Measurements from ENCODE around the gene PLXNB2. TPM values are rescaled to one million over a fixed set of nuclear protein-coding genes. Genes with fewer than 3 reads are reported as not detected.

PLXNB2 gene
- total RNA-seq, 1 experiment from 2014 or later: 31.2 TPM

DNA sequence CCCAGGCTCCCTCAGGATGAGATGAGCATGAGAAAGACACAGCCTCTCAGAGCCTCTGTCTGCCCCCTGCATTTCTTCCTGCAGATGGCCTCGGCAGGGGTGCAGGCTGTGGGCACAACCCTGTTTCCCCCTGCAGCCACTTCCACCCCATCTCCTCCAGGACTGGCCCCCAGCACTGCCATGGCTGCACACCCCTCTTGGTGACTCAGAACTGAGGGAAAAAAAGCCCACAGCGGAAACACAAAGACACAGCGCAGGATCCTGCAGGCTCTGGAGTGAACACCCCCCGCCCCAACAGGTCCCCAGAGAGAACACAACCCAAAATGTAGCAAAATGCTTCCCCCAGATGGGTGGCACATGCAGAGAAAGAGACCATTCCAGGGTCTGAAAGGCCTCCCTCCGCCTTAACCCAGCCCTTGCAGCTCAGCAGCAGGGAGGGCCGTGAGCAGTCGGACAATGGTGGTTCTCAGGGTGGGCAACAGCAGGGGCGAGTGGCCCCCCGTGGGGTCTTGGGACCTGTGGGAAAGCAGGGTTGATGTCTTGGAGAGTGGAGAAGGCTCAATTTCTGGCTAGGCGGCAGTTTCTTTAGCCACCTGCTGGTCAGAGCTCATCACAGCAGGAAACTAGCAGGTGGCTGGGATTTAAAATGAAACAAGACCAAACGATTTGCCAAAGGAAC lies 70.6 kb downstream of the PLXNB2 start:
- in situ Hi-C loops (cut with HindIII; ENCODE audit: low pct_unique_long_range_greater_than_20kb, low sequenced_read_pairs): no loop called here
- peak; percentile 40 for DNase-seq (ENCODE audit: low read depth, low spot score)

DNA sequence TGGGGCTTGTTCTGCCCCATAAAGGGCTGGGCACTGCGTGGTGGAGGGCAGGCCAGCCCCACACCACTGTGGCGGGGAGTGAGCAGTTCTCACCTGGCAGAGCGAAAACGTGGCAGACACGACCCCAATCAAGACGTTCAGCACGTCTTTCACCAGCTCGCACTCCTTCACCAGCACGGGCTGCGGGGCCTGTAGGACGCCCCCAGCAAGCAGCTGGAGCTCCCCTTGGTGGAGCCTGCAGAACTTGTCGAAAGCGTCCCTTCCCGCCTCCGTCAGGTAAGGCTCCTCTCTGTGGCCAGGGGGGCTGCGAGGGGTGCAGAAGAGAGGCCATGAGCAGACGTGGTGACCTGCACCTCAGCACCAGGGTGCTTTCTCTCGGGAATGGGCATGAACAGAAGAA lies 74.2 kb downstream of the PLXNB2 start:
- in situ Hi-C loops (cut with HindIII; ENCODE audit: low pct_unique_long_range_greater_than_20kb, low sequenced_read_pairs): no loop called here
- DNase-seq (ENCODE audit: low read depth, low spot score): no peak

DNA sequence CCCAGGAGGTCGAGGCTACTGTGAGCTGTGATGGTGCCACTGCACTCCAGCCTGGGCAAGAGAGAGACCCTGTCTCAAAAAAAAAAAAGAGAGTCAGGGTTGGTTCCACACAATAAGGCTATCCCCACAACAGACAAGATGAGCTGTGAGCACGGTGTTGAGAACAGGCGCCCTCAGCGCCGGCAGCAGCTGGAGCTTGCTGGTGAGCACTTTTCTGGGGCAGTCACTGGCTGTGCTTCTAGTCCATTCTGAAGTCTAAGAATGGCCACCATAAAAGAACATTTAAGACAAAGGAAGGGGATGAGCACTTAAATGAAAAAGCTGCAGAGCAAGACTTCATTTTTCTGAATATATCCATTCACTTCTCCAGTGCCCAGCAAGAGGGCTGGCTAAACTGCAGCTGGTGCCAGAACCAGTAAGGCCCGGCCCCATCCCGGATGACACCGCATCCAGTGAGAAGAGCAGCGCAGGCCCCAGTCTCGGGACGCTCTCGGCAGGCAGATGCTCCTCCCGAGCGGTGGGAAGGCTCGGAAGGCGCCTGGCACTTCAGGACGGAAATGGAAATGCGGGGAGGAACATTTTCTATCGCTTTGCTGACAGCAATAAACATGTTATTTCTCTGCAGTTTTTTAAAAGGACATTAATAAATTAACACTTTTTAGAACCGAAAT lies 74.8 kb downstream of the PLXNB2 start:
- in situ Hi-C loops (cut with HindIII; ENCODE audit: low pct_unique_long_range_greater_than_20kb, low sequenced_read_pairs): no loop called here
- DNase-seq (ENCODE audit: low read depth, low spot score): no peak

DNA sequence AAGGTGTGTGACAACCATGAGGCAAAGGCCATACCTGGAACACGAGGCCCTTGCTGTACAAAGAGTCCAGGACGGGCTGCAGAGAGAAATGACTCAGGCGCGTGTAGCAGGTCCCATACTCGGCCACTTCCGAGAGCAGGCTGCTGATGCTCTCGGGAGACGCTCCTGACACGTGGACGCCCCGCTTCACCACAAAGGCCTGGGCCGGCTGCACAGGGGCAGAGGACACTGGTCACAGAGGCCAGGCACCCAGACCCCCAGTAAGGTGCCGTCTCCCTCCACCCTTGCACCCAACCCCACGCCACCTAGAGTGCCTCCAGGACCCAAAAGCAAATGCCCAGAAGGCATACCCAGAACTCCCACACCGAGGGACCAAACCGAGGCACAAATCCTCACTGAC lies 78.1 kb downstream of the PLXNB2 start:
- DNase-seq (ENCODE audit: low read depth, low spot score): no peak
- in situ Hi-C loops (cut with HindIII; ENCODE audit: low pct_unique_long_range_greater_than_20kb, low sequenced_read_pairs): no loop called here

DNA sequence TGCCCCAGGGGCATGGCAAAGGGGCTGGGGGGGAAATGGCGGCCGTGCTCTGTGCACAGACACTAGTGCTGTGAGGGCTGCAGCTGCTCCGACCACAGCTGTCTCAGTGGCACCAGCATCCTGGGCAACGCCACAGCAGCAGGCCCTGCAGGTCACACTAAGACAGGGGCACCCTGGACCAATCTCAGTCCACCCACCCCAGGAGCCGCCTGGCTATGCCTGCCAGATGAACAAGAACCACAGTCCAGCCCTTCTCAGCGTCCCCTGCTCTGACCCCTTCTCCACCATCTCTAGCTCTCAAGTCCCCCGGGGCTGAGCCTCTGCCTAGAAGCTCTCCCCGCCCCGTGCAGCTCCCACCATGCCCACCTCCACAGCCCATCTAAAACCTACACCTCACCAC lies 79.1 kb downstream of the PLXNB2 start:
- DNase-seq (ENCODE audit: low read depth, low spot score): no peak
- in situ Hi-C loops (cut with HindIII; ENCODE audit: low pct_unique_long_range_greater_than_20kb, low sequenced_read_pairs): no loop called here

DNA sequence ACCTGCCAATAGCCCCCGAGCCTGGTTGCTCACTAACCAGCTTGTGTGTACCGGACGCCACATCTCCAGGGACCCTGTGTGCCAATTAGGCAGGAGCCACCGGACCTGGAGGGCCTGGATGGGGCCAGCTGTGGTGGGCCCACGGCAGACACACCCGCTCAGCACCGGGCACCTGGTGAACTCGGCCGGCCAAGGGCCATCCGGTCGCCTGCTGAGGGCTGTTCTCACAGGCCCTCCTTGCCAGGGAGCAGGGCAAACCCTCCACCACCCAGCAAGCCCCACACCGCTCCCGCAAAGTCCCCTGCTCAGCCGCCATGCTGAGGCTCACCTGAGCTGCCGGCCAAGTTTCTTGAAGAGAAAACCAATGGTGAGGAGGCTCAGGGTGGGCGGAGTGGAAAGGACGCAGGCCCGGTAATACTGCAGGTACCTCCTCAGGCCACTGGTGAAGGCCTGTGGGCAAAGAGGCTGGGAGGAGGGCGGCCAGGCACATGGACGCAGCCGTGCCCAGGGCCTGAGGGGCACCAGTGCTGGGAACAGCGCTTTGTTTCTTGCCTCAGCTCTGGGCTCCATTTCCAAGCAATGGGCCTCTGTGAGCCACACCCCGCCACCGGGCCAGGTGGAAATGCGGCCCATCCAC lies 79.7 kb downstream of the PLXNB2 start:
- in situ Hi-C loops (cut with HindIII; ENCODE audit: low pct_unique_long_range_greater_than_20kb, low sequenced_read_pairs): no loop called here
- DNase-seq (ENCODE audit: low read depth, low spot score): no peak

DNA sequence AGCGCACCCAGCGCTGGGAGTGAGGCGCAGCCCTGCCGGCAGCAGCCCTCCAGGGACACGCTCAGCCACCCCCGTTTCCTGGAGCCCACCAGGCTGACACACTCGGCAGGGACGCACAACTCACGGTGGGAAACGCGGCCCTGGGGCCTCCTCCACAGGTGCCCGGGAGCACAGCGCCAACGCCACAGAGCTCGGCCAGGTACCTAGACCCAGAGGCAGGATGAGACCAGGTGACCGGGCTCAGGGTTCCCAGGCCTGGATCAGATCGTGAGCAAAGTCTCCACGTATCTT lies 80.6 kb downstream of the PLXNB2 start:
- in situ Hi-C loops (cut with HindIII; ENCODE audit: low pct_unique_long_range_greater_than_20kb, low sequenced_read_pairs): no loop called here
- DNase-seq (ENCODE audit: low read depth, low spot score): no peak

DNA sequence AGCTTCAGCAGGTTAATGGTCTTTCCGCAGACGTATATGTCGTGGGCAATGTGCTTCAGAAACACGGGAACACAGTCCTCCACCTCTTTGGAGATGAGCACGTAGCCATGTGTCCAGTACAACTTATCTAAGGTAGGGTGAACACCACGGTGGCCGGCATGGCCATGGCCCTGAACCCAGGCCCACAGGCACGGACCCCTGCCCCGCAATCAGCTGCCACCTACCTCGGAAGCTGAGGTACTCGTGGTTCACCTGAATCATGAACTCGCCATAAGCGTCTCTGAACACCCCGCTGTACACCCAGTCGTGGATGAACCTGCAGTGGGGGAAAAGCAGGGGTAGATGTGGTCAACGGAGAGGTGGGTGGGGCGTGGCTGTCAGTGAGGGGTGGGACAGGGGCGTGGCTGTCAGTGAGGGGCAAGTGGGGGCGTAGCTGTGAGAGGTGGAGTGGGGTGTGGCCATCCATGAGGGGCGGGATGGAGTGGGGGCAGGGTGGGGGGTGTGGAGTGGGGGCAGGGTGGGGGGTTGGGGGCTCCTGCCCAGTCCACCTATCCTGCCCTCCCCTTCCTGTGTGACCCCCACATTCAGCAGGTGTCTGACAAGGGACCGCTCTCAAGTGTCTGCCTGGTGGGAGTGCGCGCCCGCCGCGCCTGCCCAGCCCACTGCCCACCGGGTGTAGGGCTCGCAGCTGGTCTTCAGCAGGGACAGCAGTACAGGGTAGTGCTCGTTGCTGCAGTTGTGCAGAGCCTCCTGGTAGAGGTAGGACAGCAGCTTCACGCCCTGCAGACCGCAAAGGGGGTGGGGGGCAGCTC lies 81.2 kb downstream of the PLXNB2 start:
- in situ Hi-C loops (cut with HindIII; ENCODE audit: low pct_unique_long_range_greater_than_20kb, low sequenced_read_pairs): no loop called here
- DNase-seq (ENCODE audit: low read depth, low spot score): no peak

DNA sequence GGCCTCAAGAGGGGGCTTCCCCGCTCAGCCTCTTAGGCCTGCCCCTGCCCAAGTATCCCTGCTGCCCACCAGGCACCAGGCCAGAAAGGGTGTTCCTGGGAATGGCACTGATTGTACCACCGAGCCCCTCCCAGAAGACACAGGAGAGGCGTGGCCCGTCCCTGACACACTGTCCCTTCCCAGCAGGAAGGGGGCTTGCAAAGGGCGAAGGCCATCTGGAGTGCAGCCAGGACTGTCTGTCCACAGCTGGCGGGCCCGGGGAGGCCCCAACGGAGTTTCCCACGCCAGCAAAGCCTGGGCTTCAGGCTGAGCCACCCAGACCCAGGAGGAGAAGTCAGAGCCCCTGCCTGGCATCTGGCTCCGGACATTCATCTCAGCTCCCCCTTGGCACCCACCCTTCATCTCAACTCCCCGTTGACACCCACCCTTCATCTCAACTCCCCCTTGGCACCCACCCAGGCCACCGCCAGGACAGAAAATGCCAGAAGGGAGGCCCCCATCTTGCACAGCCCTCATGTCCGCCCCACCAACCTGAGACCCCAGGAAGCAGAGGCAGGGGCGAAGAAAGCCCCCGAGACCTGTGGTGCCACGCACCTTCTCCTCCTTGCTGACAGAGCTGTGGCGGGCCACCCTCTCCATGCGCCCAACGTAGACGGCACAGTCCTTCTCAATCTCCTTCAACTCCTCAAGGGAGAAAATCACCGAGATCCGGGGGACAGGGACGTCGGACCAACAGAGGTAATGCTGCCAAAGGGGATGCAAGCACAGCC lies 82.1 kb downstream of the PLXNB2 start:
- in situ Hi-C loops (cut with HindIII; ENCODE audit: low pct_unique_long_range_greater_than_20kb, low sequenced_read_pairs): no loop called here
- no peak for DNase-seq (ENCODE audit: low read depth, low spot score)

Other genes starting within 250 kb of the PLXNB2 start
- gene TTLL8, start 249.3 kb downstream of the PLXNB2 start, total RNA-seq (2014; rRNA removed; shearing (Covaris generic)): not detected in 2 replicates
- not detected in 2 replicates for gene MLC1, start 222.2 kb downstream of the PLXNB2 start, total RNA-seq (2014; rRNA removed; shearing (Covaris generic))
- gene MOV10L1, start 217.6 kb downstream of the PLXNB2 start, total RNA-seq (2014; rRNA removed; shearing (Covaris generic)): 0.08 TPM in 1 of 2 replicates, not detected in the other
- 0.98 and 1.7 TPM in 2 replicates for gene PANX2, start 136.9 kb downstream of the PLXNB2 start, total RNA-seq (2014; rRNA removed; shearing (Covaris generic))
- gene TRABD, start 121.7 kb downstream of the PLXNB2 start, total RNA-seq (2014; rRNA removed; shearing (Covaris generic)): 29.6 and 30.2 TPM in 2 replicates
- 43.2 and 43.8 TPM in 2 replicates for gene SELENOO, start 106.6 kb downstream of the PLXNB2 start, total RNA-seq (2014; rRNA removed; shearing (Covaris generic))
- gene TUBGCP6, start 62.6 kb downstream of the PLXNB2 start, total RNA-seq (2014; rRNA removed; shearing (Covaris generic)): 14.5 and 15.0 TPM in 2 replicates
- gene HDAC10, start 56.4 kb downstream of the PLXNB2 start, total RNA-seq (2014; rRNA removed; shearing (Covaris generic)): 7.2 and 10.2 TPM in 2 replicates
- gene MAPK12, start 46.0 kb downstream of the PLXNB2 start, total RNA-seq (2014; rRNA removed; shearing (Covaris generic)): 10.9 and 14.1 TPM in 2 replicates
- 6.1 and 6.7 TPM in 2 replicates for gene MAPK11, start 37.3 kb downstream of the PLXNB2 start, total RNA-seq (2014; rRNA removed; shearing (Covaris generic))
- 0.59 and 0.66 TPM in 2 replicates for gene DENND6B, start 19.4 kb upstream of the PLXNB2 start, total RNA-seq (2014; rRNA removed; shearing (Covaris generic))
- gene PPP6R2, start 35.7 kb upstream of the PLXNB2 start, total RNA-seq (2014; rRNA removed; shearing (Covaris generic)): 67.7 and 74.7 TPM in 2 replicates
- gene SBF1, start 167.4 kb upstream of the PLXNB2 start, total RNA-seq (2014; rRNA removed; shearing (Covaris generic)): 61.8 and 65.3 TPM in 2 replicates
- gene ADM2, start 173.9 kb upstream of the PLXNB2 start, total RNA-seq (2014; rRNA removed; shearing (Covaris generic)): 1.1 and 2.4 TPM in 2 replicates
- not detected in 2 replicates for gene MIOX, start 179.2 kb upstream of the PLXNB2 start, total RNA-seq (2014; rRNA removed; shearing (Covaris generic))
- gene LMF2, start 200.1 kb upstream of the PLXNB2 start, total RNA-seq (2014; rRNA removed; shearing (Covaris generic)): 26.3 and 27.8 TPM in 2 replicates
- gene NCAPH2, start 200.6 kb upstream of the PLXNB2 start, total RNA-seq (2014; rRNA removed; shearing (Covaris generic)): 51.5 and 53.8 TPM in 2 replicates
- gene SCO2, start 218.0 kb upstream of the PLXNB2 start, total RNA-seq (2014; rRNA removed; shearing (Covaris generic)): 2.7 and 7.2 TPM in 2 replicates
- 1.5 and 1.8 TPM in 2 replicates for gene TYMP, start 222.4 kb upstream of the PLXNB2 start, total RNA-seq (2014; rRNA removed; shearing (Covaris generic))
- gene KLHDC7B, start 238.3 kb upstream of the PLXNB2 start, total RNA-seq (2014; rRNA removed; shearing (Covaris generic)): 0.11 TPM in 1 of 2 replicates, not detected in the other

Measured in SK-MEL-5 (cell line).